ENCODE results near the gene KRTAP5-2.

- TF ChIP-seq, protein P1, sequence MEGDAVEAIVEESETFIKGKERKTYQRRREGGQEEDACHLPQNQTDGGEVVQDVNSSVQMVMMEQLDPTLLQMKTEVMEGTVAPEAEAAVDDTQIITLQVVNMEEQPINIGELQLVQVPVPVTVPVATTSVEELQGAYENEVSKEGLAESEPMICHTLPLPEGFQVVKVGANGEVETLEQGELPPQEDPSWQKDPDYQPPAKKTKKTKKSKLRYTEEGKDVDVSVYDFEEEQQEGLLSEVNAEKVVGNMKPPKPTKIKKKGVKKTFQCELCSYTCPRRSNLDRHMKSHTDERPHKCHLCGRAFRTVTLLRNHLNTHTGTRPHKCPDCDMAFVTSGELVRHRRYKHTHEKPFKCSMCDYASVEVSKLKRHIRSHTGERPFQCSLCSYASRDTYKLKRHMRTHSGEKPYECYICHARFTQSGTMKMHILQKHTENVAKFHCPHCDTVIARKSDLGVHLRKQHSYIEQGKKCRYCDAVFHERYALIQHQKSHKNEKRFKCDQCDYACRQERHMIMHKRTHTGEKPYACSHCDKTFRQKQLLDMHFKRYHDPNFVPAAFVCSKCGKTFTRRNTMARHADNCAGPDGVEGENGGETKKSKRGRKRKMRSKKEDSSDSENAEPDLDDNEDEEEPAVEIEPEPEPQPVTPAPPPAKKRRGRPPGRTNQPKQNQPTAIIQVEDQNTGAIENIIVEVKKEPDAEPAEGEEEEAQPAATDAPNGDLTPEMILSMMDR (IDR thresholded peaks at IDR 0.05) = peak in 1 of 5 experiments; percentile 19
- TF ChIP-seq EP300 (IDR thresholded peaks at IDR 0.05) (no peak), POLR2A (IDR thresholded peaks at IDR 0.05) (no peak)
Measured at GRCh38 chr11:1549338-1550330, 48.5 kb downstream of the KRTAP5-2 start.
